HG03060 (cell line): ENCODE data around the gene MAGI3.

Experiments used
- ATAC-seq: cut with Tn5 transposase; IDR thresholded peaks from one replicate; pipeline ENCODE4 v1.9.1; 2021; ENCODE audit warnings: low read depth, moderate number of reproducible peaks; ENCODE audit not compliant: unreplicated experiment

The MAGI3 gene

GRCh38 chr1:113641396-113641795, 251.1 kb downstream of the MAGI3 start:
- no peak for ATAC-seq

GRCh38 chr1:113647164-113647563, 256.8 kb downstream of the MAGI3 start:
- no peak for ATAC-seq

GRCh38 chr1:113648478-113648877, 258.2 kb downstream of the MAGI3 start:
- ATAC-seq, result no peak

GRCh38 chr1:113652771-113653170, 262.5 kb downstream of the MAGI3 start:
- ATAC-seq, result no peak

GRCh38 chr1:113653741-113654140, 263.4 kb downstream of the MAGI3 start:
- ATAC-seq, result no peak

- ATAC-seq, result no peak
These were observed 264.6 kb downstream of the MAGI3 start for GRCh38 chr1:113654883-113655282.

- ATAC-seq, result no peak
These were observed 266.8 kb downstream of the MAGI3 start for GRCh38 chr1:113657126-113657525.

- ATAC-seq, result no peak
These were observed 267.3 kb downstream of the MAGI3 start for GRCh38 chr1:113657556-113658063.

GRCh38 chr1:113659035-113659434, 268.7 kb downstream of the MAGI3 start:
- ATAC-seq, result no peak

GRCh38 chr1:113659556-113659955, 269.2 kb downstream of the MAGI3 start:
- no peak for ATAC-seq

- no peak for ATAC-seq
These were observed 269.8 kb downstream of the MAGI3 start for GRCh38 chr1:113660088-113660487.

GRCh38 chr1:113662101-113662500, 271.8 kb downstream of the MAGI3 start:
- ATAC-seq, result no peak

- ATAC-seq, result no peak
These were observed 273.0 kb downstream of the MAGI3 start for GRCh38 chr1:113663165-113663951.

GRCh38 chr1:113665071-113665470, 274.8 kb downstream of the MAGI3 start:
- no peak for ATAC-seq

- no peak for ATAC-seq
These were observed 275.8 kb downstream of the MAGI3 start for GRCh38 chr1:113666126-113666525.

GRCh38 chr1:113669988-113670387, 279.7 kb downstream of the MAGI3 start:
- ATAC-seq, result no peak

GRCh38 chr1:113670650-113671049, 280.3 kb downstream of the MAGI3 start:
- no peak for ATAC-seq

GRCh38 chr1:113672491-113672890, 282.2 kb downstream of the MAGI3 start:
- no peak for ATAC-seq

GRCh38 chr1:113674591-113674990, 284.3 kb downstream of the MAGI3 start:
- no peak for ATAC-seq

GRCh38 chr1:113675302-113675701, 285.0 kb downstream of the MAGI3 start:
- no peak for ATAC-seq

GRCh38 chr1:113676524-113676923, 286.2 kb downstream of the MAGI3 start:
- ATAC-seq, result no peak
